ELF-1 (cell line): Measurements from ENCODE around the gene C1QTNF2.
A peak's percentile ranks its signal among the peaks of the same experiment; 100 is the strongest.
"Not testable (repeated sequence)": the region's sequence is repeated elsewhere in the genome, so short reads cannot be mapped to it uniquely, and the experiment has no call there.

Experiments used
- DNase-seq: peaks from one replicate; pipeline ENCODE4 v3.0.0-alpha.2; 2016; ENCODE audit warnings: low read depth, low spot score

The C1QTNF2 gene

DNA sequence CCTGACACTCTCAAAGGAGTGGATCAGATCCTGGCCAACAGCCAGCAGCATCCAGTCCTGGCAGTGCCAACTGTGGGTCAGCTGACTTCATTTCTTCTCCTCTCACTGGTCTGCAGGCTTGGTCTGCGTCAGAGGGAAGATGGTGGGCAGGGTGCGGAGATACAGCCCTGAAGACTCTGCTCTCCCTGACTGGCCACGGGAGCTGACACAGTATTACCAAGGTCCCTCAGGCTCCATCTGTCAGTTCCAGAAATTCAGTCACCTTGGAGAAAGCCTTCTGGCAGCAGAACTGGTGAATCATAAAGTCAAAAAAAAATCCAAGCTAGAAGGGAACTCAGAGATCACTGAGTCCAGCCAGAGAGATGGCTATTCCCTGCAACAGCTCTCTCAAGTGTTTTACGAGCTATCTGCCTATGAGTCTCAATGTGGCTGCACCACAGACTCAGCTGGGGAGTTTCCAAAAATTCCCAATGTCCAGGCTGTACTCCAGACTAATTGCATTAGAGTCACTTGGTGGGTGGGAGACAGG is 27.9 kb downstream of the C1QTNF2 start:
- no peak for DNase-seq

DNA sequence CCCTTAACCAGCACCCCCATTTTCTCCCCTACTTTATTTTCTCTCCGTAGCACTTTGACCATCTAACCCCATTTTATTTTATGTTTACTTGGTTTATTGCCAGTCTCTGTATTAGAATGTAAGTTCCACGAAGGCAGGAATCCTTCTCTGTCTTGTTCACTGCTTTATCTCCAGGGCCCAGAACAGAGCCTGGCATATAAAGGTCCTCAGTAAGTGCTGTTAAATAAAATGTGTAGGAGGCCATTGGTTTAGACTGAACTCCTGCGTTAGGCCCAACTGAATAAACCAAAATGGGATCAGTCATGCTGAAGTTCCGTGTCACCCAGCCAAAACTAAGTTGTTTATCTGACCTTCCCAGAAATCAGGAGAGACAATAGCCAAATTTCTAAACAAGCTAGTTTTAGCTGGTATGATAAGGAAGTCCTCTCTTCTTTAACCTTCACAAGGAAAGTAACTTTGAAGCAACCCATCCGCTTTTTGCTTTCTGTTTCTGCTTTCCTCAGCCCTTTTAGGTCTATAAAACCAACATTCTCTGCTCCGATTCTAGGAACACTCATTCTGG is 29.0 kb downstream of the C1QTNF2 start:
- DNase-seq = no peak

GRCh38 chr5:160340513-160340912 is 29.9 kb downstream of the C1QTNF2 start:
- not testable (repeated sequence) for DNase-seq

DNA sequence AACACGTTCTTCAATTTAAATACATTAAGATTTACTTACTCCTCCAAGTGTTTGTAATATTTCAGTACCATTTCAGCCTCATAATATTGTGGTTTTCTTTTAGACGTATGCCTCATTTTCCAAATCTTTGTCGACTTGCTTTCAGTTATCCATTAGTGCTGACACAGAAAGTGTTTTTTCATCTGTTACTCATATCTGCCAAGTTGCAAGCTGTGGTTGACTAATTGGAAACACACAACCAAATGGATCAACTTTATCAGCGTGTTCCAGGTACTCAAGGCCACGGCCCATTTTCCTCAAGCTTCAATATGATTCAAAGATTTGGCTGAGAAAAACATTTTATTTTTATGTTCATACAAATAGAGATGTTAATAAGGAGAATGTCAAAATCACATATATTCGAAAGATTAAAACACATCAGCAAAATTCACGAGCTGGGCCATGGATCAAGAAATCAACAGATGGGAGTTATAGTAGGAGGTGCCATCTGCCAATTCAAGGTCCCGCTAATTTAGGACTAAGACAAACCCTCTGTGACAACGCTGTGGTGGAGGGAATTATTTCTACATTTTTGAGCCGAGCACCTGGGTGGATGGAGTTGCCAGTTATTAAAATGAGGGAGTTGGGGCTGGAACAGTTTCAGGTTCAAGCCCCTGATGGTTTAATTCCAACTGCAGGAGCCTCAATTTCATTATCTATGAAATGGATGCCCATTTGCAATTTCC is 30.9 kb downstream of the C1QTNF2 start:
- no peak for DNase-seq

DNA sequence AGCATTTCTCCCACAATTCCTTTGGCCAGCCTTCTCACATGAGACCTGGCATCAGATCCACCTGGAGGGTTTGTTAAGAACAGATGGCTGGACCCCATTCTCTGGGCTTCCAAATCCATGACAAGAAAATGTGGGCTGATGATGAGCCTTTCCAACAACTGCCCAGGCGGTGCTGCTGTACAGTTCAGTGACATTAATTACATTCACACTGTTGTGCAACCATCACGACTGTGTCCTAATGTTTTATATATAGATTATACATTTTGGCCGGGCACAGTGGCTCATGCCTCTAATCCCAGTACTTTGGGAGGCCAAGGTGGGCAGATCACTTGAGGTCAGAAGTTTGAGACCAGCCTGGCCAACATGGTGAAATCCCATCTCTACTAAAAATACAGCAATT is 35.7 kb downstream of the C1QTNF2 start:
- DNase-seq = not testable (repeated sequence)

GRCh38 chr5:160333721-160334120 is 36.7 kb downstream of the C1QTNF2 start:
- no peak for DNase-seq

- DNase-seq = no peak
Observed at GRCh38 chr5:160330212-160330611, 40.2 kb downstream of the C1QTNF2 start.

DNA sequence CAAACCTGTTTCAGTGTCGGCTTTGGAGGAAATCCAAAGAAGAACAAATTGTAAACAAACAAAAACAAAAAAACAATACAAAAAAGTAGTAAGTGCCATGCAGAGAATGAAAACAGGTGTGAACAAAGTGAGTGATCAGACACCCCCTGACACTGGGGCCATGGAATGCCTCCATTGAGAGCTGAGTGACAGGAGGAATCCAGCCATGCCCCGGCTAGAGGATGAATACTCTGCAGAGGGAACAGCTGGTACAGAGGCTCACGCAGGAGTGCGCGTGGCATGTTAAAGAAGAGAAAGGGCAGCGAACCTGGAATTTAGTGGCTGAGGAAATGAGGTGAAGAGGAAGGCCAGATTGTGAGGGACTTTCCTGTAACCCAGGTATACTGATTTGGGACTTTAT is 42.6 kb downstream of the C1QTNF2 start:
- no peak for DNase-seq

DNA sequence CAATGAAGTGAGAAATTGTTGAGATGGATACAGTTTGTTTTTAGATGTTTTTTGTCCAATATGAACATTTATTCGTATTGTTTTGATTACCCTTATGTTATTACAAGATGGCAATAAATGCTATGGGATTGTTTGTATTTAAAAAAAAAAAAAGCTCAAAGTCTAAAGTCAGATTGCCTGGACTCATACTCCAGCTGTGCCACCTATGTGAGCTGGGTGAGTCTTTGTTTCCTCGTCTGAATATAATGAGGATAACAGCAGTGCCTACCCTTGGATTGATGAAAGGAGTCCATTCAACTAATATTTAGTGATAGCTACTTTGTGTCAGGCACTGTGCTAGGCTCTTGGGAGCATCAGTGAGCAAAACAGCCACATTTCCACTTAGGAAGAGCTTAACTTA is 43.4 kb downstream of the C1QTNF2 start:
- DNase-seq = no peak

- DNase-seq = no peak
Observed at GRCh38 chr5:160325716-160326115, 44.7 kb downstream of the C1QTNF2 start.

DNA sequence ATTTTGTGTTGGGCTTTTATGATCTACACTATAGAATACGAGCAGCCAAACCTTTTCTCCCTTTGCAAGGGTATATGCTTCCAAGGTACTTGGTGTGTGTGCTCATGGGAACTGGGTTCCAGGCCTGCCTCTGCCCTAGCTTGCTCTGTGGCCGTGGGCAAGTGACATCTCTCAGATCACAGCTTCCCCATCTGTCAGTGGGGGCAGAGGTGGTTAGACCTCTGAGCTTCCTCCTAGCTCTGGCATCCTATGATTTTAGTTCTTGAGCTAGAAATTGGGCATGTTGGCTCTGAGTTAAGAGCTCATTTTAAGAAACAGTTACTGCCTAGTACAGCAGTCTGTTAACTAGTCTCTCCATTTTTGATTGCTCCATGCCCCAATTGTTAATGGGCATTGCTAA is 45.5 kb downstream of the C1QTNF2 start:
- DNase-seq = no peak

GRCh38 chr5:160318409-160318808 is 52.0 kb downstream of the C1QTNF2 start:
- DNase-seq = no peak

DNA sequence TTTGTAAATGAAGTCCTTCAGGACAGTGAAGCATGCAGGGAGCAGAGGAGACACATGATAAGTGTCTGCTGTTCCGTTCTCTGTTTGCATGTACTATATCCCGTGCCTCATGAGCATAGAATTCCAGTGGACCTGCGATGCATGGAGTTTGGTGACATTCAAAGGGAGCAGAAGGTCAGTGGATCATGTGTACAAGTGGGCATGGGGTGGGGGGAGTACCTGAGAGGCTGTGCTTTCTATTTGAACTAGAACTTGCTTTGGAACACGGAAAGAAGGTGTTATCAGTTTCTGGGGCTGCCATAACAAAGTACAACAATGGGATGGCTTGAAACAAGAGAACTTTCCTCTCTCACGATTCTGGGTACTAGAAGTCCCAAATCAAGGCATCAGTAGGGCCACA is 53.0 kb downstream of the C1QTNF2 start:
- DNase-seq = no peak

DNA sequence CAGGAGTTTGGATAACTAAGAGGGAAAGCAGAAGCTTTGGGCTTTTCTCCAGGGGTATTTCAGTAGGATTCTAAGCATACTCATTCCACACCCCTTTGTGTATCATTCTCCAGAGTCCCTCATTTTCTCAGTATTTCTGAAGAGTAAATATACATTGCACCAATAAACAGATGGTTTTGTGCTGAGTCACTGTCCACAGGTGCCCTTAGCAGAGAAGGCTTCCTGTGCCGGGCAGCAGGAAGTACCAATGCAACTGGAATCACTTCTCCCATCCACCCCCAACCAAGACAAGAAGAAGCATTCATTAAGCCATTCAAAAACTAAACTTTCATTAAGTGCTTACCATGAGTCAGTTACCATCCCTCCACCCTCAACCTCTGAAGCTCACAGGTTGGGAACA is 54.5 kb downstream of the C1QTNF2 start:
- no peak for DNase-seq

- no peak for DNase-seq
Observed at GRCh38 chr5:160312960-160313727, 57.3 kb downstream of the C1QTNF2 start.

- peak; percentile 67 for DNase-seq
Observed at GRCh38 chr5:160312134-160312959, 58.1 kb downstream of the C1QTNF2 start, which contains the start of gene CCNJL. Gene CCNJL, minus strand, starts transcription at chr5:160312564. Its CDS starts 641 bp downstream, at chr5:160311923.

DNA sequence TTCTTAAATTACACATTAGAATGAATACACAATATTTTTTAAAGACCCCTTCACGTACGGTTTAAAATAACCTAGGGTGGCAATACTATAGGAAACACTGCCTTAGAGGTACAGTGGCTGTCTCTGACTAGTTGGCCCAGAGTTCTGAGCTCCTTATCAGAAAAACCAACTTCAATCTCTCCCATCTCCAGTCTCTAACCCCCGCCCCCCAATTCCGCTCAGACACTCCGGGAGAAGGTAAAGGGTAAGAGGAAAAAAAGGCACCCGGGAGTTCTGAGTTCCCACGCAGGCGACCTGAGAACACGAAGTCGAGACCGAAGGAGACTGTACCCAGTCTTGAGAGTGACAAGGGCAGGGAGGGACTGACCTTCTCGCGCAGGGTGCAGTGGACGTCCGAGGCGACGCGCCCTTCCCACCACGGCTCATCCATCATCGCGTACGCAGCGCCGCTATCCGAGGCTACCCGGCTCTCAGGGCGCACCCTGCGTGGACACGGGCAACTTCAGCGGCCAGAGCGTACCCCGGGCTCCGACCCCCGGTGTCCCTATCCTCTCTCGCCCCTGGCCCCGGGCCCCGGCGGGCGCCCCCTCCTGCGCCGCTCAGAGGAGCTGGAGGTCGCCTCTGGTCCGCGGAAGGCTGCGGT is 58.8 kb downstream of the C1QTNF2 start:
- no peak for DNase-seq

DNA sequence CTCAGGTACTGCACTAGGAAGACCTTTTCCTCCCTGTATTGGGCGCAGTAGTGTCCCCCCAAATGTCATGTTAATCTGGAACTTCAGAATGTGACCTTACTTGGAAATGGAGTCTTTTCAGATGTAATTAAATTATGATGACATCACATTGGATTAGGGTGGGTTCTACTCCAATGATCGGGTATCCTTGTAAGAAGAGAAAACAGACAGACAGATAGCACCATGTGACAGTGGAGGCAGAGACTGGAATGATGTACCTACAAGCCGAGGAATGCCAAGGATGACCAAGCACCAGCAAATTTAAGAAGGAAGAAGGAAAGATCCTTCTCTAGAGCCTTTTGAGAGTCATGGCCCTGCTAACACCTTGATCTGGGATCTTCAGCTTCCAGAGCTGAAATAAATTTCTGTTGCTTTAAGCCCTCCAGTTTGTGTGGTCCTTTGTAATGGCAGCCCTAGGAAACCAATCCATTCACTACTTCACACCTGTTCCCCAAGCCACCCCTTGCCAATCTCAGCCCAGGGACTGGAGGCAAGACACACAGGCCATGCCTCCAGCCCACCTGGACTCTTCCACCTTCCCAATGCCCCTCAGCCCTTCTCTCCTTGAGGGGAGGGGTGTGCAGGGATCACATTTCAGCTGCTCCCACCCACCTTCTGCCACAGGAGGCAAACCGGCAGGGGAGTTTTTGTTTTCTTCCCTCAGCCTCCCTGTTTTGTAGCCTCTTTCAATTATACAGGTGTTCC is 59.7 kb downstream of the C1QTNF2 start:
- peak; percentile 32 for DNase-seq

DNA sequence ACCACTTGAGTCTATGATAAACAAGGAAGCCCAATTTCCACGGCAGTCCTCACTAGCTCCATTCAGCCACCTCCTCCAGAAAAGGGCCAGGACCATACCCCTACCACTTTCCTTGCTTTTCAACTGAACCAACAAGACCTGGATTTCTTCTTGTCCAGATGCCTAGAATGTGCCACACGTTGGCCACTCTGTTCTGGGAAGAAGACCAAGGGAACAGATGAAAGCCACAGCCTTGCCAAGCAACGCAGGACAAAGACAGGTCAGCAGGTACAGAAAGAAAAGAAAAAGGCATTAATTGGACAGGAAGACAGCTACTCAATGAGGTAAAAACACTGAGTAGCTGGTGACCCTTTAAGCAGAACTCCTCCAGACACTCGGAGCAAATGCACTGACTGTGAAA is 60.3 kb downstream of the C1QTNF2 start:
- no peak for DNase-seq

DNA sequence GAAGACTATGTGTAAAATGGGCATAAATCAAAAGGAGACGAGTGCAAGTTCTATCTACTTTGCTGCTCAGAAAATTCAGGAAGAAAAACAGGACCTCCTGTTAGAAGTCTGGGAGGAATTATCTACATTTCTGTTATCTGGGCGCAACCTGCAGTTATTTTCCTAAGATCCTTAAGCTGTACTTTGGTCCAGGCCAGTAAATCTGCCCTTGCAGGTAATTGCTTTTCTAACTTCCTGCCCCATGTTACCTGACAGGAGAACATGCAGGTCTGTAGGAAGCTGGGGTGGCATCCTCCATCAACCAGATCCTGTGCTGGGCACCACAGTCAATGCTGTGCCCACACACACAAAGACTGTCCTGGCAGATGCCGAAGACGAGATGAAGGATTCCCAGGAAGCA is 63.7 kb downstream of the C1QTNF2 start:
- no peak for DNase-seq
